Spinal cord (tissue), 10 donors: ENCODE results near the gene IQCE. TPM values are rescaled to one million over a fixed set of nuclear protein-coding genes. Genes with fewer than 3 reads are reported as not detected.

ENCODE experiments used
- DNase-seq, 6 donors: peaks; one replicate each; pipeline versions ENCODE4 v3.0.0 to v3.0.0-alpha.2; 2013 to 2015; ENCODE audit warnings: low spot score in 6 of 6, low read depth in 4 of 6
- H3K27ac ChIP-seq: one replicate; pipeline ENCODE4 v1.5.1; 2013; ENCODE audit warnings: low read depth, low read length, control low read depth
- H3K27me3 ChIP-seq: one replicate; pipeline ENCODE4 v1.6.1; 2013; ENCODE audit warnings: low read length; ENCODE audit not compliant: control insufficient read depth, insufficient read depth
- H3K36me3 ChIP-seq: one replicate; pipeline ENCODE4 v1.6.1; 2013; ENCODE audit warnings: low read length; ENCODE audit not compliant: control insufficient read depth, insufficient read depth
- H3K4me1 ChIP-seq: one replicate; pipeline ENCODE4 v1.6.1; 2013; ENCODE audit warnings: low read length; ENCODE audit not compliant: control insufficient read depth, insufficient read depth
- H3K4me3 ChIP-seq: one replicate; pipeline ENCODE4 v1.5.1; 2013; ENCODE audit warnings: low read depth, low read length, control low read depth
- H3K9me3 ChIP-seq: one replicate; pipeline ENCODE4 v1.6.1; 2013; ENCODE audit warnings: low read length; ENCODE audit not compliant: control insufficient read depth, insufficient read depth
- WGBS: methylation state at CpG from one replicate; pipeline ENCODE4 v1.1.5; 2013; ENCODE audit warnings: missing lambda C conversion rate; ENCODE audit not compliant: insufficient coverage; 5-methylcytosine and 5-hydroxymethylcytosine counted together
- polyA plus RNA-seq, 2 donors: library from polyadenylated mRNA; unstranded; fragments of 120-200 nt; gene quantifications; one replicate each; pipeline ENCODE4 v1.2.1, GENCODE V29; 2013; ENCODE audit not compliant: insufficient read length in 2 of 2
- total RNA-seq, 2 donors: library from RNA; depleted of rRNA in 1 of 2; stranded (reverse); fragments of 120-200 nt in 1 of 2; fragments of >200 nt in 1 of 2; gene quantifications; one replicate each; pipeline versions ENCODE4 v1.2.3 to v1.2.4, GENCODE V29; 2013 to 2014
- donor health status: healthy.

The IQCE gene
- total and polyA plus RNA-seq, 4 donors = 13.5 to 47.1 (median 31.7) TPM

DNA sequence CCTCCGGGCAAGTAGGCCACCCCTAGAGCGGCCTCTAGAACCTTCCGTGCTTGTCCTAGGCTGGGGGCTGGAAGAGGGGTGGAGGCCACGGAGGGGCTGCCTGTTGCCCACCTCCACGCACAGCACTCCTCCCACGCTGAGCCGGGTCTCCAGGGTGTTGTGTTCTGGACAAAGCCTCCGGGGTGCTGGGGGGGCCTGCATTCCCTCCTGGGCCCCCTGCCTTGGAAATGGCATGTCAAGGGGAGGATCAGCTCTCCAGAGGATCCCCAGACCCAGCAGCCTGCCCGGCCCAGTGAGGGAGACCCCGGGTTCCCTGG, 64.9 kb downstream of the IQCE start:
- peak overlapping the region; percentile 25 for H3K27ac ChIP-seq
- no peak overlapping the region for H3K4me3 ChIP-seq
- no peak for DNase-seq
- 91% methylated on average over 7 of the region's 10 CpGs for WGBS
- no peaks in the 10 kb centered on the region for H3K9me3 ChIP-seq
- no peaks in the 10 kb centered on the region for H3K27me3 ChIP-seq
- no peaks in the 10 kb centered on the region for H3K36me3 ChIP-seq
- H3K4me1 ChIP-seq = peaks cover 75% of the 10 kb centered on the region

DNA sequence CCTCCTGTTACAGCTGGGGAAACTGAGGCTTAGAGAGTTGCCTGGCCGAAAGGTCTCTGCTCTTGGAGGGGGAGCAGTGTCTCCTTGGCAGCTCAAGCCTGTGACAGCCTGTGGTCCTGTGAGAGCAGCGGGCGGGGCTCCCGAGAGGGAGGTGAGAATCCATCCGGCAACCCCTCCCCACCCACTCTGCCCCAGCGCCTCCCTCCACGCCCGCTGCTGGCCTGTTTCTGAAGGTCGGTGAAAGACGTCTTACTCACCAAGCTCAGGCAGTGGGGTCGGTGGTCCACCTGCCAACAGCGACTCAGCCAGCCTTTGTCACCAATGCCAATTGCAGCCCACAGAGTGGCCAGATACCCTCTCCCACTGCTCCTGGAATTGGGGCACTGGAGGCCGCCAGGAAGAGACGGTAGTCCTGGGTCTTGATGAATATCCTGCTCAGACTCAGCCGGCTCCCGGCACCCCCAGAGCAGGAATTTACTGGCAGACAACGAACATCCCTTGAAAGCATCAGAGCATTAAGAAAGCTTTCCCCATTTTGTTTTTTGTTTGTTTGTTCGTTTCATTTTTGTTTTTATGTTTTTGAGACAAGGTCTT, 65.6 kb downstream of the IQCE start:
- 44% methylated on average over 14 of the region's 18 CpGs for WGBS

DNA sequence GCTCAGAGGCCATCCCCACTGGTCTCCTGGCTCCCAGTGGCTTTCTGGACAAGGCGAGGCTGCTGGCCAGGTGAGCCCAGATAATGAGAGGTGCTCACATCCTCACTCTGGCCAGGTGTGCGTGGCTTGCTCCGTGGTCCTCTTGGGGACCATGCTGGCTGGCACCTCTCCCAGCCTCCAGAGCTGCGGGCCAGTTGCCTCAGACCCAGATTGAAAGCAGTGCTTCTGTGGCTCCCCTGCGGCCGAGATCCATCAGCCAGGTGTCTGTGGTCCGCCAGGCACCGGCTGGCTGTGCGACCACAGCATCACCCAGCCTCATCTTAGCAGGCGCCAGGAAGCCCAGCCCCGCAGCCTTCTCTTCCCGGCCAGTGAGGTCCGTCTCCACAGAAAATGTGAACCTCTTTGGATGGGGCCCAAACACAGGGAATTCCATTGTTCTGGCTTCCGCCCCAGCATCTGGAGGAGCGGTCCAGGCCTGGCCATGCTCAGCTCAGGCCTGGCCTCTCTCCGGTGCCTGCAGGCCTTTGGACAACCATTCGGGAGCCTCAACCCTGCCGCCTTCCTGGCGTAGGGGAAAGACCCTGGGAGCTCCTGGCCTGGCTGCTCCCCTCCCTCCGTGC, 67.8 kb downstream of the IQCE start:
- Histone ChIP-seq H3K4me1 (peaks cover 70% of the 10 kb centered on the region), H3K27me3 (no peaks in the 10 kb centered on the region), H3K36me3 (no peaks in the 10 kb centered on the region), H3K4me3 (no peak overlapping the region), H3K9me3 (no peaks in the 10 kb centered on the region), H3K27ac (peak overlapping the region; percentile 54)
- DNase-seq = no peak
- 69% methylated on average over 17 of the region's 20 CpGs for WGBS

More for the DNA sequence above, 65.6 kb downstream of the IQCE start:
- H3K9me3 ChIP-seq = no peaks in the 10 kb centered on the region
- peaks cover 69% of the 10 kb centered on the region for H3K4me1 ChIP-seq
- no peaks in the 10 kb centered on the region for H3K36me3 ChIP-seq
- H3K27me3 ChIP-seq = no peaks in the 10 kb centered on the region
- H3K4me3 ChIP-seq = no peak overlapping the region
- no peak for DNase-seq
- no peak overlapping the region for H3K27ac ChIP-seq

DNA sequence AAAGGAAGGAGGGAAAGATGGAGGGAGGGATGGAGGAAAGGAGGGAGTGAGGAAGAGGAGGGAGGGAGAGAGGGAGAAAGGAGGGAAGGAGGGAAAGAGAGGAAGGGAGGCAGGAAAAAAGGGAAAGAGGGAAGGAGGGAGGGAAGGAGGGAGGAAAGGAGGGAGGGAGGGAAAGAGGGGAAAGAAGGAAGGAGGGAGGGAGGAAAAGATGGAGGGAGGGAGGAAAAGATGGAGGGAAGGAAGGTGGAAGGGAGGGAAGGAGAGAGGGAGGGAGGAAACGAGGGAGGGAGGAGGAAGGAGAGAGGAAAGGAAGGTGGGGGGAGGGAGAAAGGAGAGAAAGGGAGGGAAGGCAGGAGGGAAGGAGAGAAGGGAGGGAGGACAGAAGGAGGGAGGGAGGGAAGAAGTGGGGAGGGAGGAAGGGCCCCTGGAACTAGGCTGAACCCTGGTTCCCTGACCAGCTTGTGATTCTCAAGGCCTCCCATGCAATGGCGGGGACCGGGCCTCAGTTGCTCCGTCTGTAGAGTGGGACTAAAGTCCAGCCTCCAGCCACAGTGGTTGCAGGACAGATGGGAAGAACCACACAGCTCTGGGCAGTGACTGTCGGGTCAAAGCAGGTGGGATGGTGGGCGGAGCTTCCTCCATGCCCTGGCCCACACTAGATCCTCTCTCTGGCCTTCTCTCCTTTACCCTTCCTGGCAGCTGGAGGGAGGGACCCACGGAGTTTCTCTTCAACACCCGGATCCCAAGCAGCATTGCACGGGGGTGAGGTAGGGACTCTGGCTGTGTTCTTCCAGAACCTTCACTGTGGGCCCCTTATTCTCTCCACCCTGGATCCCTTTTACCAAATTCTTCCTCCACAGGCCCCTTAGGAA, 68.7 kb downstream of the IQCE start:
- no peaks in the 10 kb centered on the region for H3K27me3 ChIP-seq
- DNase-seq = no peak
- no peaks in the 10 kb centered on the region for H3K36me3 ChIP-seq
- H3K4me1 ChIP-seq = peaks cover 66% of the 10 kb centered on the region
- no peaks in the 10 kb centered on the region for H3K9me3 ChIP-seq
- H3K27ac ChIP-seq = peak overlapping the region; percentile 54
- no peak overlapping the region for H3K4me3 ChIP-seq
- WGBS = 79% methylated on average over 9 of the region's 9 CpGs

DNA sequence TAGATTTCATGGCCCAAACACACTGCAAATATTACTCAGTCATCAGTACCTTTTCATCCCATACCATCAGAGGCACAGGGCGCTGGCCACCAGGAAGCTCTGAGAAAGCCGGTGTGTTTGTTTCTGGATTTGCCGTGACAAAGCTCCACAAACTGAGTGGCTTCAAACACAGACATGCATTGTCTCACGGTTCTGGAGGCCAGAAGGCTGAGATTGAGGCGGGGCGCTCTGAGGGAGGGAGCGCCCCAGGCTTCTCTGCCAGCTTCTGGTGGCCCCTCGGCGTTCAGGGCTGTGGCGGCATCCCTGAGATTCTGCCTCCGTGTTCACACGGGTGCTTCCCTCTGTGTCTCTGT, 69.3 kb downstream of the IQCE start:
- no peaks in the 10 kb centered on the region for H3K9me3 ChIP-seq
- H3K4me1 ChIP-seq = peaks cover 66% of the 10 kb centered on the region
- H3K36me3 ChIP-seq = peaks cover 4% of the 10 kb centered on the region
- 50% methylated on average over 12 of the region's 12 CpGs for WGBS
- H3K27ac ChIP-seq = no peak overlapping the region
- no peaks in the 10 kb centered on the region for H3K27me3 ChIP-seq
- H3K4me3 ChIP-seq = no peak overlapping the region
- no peak for DNase-seq

DNA sequence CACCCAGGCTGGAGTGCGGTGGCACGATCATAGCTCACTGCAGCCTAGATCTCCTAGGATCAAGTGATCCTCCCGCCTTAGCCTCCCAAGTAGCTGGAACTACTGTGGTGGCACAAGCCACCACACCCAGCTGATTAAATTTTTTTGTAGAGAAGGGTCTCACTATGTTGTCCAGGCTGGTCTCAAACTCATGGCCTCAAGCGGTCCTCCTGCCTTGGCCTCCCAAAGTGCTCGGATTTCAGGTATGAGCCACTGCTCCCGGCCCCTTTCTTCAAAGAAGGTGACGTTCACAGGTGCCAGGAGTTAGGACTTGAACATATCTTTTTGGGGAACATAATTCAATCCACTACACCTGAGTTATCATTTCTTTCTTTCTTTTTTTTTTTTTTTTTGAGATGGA, 70.1 kb downstream of the IQCE start:
- H3K36me3 ChIP-seq = peaks cover 7% of the 10 kb centered on the region
- WGBS = 94% methylated on average over 5 of the region's 7 CpGs
- DNase-seq = no peak
- H3K27me3 ChIP-seq = no peaks in the 10 kb centered on the region
- peaks cover 66% of the 10 kb centered on the region for H3K4me1 ChIP-seq
- H3K4me3 ChIP-seq = no peak overlapping the region
- H3K27ac ChIP-seq = no peak overlapping the region
- H3K9me3 ChIP-seq = no peaks in the 10 kb centered on the region

DNA sequence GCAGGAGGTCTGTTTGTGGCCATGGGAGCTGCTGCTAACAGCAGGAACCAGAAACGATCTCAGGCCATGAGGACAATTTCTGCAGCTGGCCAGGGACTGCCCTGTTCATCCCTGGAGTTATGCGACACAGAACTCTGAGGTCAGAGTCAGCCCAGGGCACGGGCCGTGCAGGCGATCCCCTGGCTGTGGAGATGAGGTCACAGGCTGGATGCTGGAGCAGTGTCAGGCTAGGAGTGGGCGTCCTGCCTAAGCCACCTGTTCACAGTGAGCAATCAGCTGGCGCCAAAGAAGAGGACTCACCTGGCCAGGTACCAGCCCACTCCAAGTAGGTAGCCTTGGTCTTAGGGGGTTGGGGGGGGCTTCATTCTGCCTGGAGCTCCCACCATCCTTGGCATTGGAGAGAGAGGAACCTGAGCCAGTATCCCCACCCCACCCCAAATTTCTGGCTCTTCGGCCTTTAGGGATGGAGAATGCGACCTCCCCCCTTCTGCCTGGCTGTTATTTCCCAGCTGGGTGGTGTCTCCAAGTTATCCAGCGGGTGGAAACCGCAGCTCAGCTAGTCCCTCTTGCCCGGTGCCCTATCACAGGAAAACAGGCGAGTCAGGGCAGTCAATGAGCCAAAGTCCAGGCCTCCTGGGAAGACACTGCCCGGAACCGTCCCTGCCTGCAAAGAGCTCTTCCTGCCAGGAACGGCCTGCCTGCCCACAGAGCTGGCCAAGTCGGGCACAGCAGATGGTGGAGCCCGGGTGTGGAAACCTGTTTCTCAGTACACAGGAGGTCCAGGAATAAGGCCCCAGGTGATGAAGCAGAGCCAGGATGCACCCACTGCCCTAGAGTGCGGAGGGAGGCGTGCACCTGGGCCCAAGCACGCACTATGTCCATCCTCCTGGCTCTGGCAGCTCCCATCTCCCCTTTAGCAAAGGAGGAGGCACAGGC, 71.2 kb downstream of the IQCE start:
- Histone ChIP-seq H3K36me3 (peaks cover 17% of the 10 kb centered on the region), H3K9me3 (no peaks in the 10 kb centered on the region), H3K4me3 (no peak overlapping the region), H3K27ac (no peak overlapping the region), H3K4me1 (peaks cover 67% of the 10 kb centered on the region), H3K27me3 (no peaks in the 10 kb centered on the region)
- no peak for DNase-seq
- 72% methylated on average over 18 of the region's 21 CpGs for WGBS

DNA sequence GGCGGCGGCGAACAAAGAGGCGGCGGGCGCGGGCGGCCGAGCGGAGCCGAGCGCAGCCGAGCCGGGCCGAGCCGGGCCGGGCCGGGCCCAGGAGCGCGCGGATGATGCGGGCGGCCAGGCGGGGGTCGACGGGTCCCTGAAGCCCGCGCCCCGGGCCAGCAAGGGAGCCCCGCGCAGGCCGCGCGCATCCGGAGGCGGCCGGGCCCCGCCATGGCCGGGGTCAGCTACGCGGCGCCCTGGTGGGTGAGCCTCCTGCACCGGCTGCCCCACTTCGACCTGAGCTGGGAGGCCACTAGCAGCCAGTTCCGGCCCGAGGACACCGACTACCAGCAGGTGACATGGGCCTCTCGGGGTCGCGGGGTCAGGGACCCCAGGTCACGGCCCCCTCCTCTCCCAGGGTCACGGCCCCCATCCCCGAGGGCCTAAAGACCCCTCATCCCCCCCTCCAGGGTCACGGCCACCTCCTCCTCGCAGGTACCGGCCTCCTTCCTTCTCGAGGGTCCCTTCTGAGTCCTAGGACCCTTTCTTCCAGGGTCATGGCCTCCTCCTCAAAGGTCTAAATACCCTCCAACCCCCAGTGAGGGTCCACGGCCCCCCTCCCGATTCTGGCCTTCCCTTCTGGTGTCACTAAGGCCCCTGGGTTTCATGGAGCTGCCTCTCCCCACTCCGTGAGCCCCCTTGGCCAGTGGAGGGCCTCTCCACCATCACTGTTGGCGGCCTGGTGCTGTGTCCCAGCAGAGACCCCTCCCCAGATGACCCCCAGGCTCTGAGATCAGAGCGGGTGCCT, 73.4 kb downstream of the IQCE start, which contains the start of gene TTYH3:
Gene TTYH3, plus strand, starts transcription at position 41 of the 787 bp plus-strand sequence. Its CDS starts 170 bp downstream, at position 211.
- H3K4me1 ChIP-seq = peaks cover 79% of the 10 kb centered on the region
- DNase-seq = peak in 1 of 6 donors; percentile 49
- H3K9me3 ChIP-seq = no peaks in the 10 kb centered on the region
- peak within 1 kb of the TSS; percentile 73 for H3K4me3 ChIP-seq
- H3K27ac ChIP-seq = peak within 1 kb of the TSS; percentile 89
- peaks cover 36% of the 10 kb centered on the region for H3K36me3 ChIP-seq
- under 1% methylated on average over 62 of the region's 62 CpGs for WGBS
- no peaks in the 10 kb centered on the region for H3K27me3 ChIP-seq
